Effector CD4-positive, alpha-beta T cell (primary cell): ENCODE results near the gene EXOC4.

Experiments
- DNase-seq: peaks from one replicate; pipeline ENCODE4 v3.0.0-alpha.2; 2020

The EXOC4 gene

DNA sequence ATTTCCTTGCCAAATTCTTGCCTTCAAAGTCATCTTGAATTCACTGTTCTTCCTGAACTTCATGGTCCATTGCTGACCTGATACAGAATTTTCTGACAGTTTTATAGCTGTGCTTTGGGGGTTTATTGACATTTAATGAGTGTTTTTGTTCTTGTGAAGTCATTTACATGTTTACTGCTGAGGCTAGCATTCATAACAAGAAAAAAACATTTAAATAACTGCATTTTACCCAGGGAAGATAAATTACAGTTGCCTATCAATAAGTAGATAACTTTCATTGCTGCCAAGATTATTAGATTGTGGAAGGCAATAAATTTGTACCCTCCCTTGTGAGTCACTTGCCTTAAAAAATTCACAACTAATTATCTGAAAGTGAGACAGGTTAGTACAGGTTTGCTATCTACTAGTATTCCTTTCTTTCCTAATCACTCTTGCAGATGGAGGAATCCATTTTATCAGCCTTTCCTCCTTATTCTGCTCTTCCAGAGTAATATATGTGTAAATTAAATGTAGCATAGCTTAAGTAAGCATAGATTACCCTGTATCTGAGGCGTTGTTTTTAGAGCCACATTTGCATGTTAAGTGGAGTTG lies 178.4 kb downstream of the EXOC4 start:
- no peak for DNase-seq

DNA sequence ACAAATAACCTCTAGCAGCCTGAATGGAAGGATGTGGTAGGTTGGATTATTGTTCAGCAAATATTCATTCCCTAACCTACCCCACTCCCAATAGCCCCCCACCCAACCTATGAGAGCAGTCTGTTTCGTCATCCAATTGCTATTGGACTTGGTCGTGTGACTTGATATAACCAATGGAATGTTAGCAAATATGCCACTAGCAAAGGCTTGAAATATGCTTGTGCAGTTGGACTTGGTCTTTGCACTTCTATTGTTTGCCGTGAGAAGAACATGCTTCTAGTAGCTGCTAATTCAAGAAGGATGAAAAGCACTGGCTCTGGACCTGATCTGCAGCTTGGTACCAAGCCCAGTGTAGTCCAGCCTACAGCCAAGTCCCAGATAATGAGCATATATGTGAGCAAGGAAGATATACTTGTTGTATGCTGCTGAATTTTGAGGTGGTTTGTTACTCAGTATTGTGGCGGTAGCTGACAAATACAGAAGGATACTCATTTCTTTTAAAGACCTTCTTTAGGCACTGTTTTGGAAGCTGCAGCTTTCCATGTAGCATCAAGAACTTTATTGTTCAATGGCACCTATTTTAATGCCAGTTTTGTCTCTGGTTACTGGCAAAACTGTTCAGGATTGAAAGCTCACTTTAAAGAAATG lies 180.4 kb downstream of the EXOC4 start:
- no peak for DNase-seq

DNA sequence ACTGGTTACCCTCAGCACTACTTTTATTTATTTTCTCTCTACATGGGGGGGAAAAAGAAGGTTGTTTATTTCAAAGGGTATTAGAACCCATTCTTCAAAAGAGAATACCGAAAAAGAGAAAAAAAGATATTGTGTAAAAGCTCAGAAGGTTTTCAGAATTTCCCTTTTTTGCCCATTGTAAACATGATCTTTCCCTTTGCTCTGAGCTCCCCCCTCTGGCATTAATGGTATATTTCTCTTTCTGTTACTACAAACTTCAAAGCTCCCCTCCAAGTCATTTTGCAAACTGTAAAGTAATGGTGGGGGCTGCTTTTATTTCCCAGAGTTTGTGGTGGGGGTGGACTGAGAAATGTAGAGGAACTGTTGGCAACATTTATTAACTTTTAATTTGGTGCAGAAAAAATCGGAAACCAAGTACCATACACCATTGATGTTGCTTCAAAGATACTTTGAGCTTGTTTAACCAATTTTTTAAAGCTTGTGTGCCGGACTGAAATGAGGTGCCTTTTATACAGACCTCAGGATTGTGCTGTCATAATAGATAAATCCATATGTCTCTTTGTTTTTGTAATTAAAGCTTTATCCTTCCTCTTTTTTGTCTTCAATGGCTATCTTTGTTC lies 181.5 kb downstream of the EXOC4 start:
- no peak for DNase-seq

DNA sequence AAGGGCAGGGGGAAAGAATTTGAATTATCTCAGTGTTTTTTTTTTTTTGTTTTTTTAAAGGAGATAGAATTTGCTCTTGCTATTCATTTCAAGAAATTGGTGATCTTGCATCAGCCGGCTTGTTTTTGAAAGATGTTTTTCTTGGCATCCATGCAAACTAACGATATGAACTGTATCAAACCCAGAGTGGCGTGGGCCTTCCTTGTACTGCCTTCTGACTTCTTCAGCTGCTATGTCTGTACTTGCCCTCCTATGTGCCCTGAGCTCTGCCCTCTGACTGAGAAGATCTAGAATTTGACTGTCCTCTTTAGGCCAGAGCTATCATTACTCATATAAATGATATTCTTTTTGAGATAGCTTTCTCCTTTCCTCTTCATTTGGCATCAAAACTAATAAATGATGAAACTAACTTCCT lies 183.1 kb downstream of the EXOC4 start:
- DNase-seq, result no peak

DNA sequence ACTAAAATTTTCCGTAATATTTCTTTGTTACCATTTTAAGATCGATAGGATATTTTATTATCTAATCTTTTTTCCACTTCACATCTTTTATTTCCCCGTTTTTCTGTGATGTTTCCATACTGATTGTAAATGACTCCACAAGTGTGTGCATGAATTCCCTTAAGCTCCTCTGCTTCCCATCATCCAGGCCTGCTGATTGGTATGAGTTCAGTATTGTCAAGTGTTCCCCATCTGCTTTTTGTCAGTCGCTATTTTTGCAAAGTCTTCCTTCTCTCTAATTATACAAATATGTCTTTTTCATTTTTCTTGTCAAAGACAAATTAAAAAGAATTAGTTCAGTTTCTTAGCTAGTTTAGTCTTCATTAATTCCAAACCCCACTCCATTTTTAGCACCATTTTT lies 184.7 kb downstream of the EXOC4 start:
- no peak for DNase-seq

DNA sequence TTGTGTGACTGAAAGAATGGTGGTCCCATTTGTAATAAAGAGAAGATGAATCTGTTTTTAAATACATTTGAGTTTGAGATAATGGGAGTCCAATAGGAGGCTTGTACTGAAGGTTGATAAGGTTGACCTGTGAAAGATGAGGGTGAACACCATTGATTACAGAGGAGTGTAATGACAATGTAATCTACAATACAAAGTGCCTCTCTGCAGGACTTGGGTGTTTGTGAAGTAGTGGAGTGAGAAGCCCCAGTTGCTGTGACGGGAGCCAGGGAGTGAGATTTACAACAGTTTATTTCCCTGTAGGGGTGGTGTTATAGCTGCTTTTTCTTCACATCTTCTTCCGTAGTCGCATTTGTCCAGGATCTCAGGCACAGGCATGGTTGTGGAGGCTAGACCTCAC lies 189.9 kb downstream of the EXOC4 start:
- DNase-seq, result no peak

DNA sequence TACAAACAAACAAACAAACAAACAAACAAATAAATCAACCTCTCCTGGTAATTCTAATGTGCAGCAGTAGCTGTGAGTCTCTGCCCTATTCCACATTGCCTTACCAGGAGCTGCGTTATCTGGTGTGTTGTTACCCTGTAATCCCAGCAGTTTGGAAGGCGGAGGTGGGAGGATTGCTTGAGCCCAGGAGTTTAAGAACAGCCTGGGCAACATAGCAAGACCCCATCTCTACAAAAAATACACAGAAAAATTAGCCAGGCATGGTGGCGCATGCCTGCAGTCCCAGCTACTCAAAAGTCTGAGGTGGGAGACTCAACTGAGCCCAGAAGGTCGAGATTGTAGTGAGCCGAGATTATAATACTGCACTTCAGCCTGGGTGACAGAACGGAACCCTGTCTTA lies 192.7 kb downstream of the EXOC4 start:
- DNase-seq, result no peak

DNA sequence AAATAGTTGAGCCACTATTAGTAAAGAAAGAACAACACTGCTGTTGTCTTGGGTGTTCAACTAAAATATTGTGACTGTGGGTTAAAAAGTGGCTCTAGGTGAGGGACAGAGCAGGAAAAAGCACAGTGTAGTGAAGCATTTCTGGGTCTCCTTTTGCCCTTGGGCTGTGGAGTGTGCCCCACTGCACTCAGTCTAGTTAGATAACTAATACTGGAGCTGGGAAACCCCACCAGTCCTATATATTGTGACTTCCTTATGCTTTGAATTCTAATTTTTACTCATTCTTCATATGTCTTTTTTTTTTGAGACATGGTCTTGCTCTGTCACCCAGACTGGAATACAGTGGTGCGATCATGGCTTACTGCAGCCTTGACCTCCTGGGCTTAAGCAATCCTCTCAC lies 195.1 kb downstream of the EXOC4 start:
- DNase-seq, result no peak

DNA sequence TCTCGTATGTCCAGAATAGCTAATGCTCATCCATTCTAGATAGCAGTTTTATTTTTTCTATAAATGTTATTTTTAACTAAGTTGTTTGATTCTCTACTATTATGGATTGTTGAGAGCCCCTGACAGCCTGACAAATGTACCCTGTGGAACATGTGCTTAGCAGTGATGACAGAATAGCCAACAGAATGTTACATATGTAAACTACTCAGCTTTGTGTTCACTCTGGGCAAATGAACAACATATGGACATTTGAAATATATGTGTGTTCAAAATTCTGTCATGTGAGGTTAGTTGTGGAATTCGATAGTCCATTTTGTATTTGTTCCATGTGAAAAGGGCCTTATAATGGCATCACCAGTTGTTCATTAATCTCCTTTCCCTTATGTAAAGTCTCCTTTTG lies 199.7 kb downstream of the EXOC4 start:
- no peak for DNase-seq

DNA sequence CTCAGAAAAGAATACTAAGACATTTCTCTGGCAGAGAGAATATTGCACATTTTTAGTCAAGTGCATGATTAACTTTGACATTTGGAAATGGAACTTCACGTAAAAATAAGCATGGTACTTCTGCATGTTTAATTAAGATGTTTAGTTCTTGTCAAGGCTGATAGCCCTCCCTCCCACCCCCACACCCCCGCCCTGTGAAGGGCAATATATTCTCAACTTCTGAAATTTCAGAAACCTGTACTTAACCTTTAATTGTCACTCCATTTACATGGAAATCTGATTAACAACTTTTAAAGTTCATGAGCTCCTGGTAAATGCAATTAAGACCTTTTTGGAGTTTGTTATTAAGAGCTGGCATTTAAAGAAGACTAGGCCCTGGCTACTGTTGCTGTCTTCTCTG lies 205.8 kb downstream of the EXOC4 start:
- DNase-seq, result no peak

DNA sequence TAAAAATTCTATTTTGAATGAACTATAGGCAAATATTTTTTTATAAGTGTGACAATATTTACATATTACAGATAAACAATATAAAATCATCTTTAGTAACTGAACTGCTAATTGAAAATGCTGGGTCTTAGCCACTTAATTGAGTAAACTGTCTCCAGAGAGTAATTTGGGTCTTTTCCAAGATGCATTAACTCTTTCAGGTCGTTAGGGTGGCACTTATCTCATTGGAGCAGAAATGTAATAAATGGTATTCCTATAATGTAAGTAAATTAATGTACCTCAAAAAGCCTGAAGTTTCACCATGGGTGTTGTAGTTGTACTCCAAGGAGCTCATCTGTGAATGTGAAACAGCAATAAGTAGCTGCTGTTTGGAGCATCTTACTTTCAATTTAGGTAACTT lies 208.5 kb downstream of the EXOC4 start:
- no peak for DNase-seq

DNA sequence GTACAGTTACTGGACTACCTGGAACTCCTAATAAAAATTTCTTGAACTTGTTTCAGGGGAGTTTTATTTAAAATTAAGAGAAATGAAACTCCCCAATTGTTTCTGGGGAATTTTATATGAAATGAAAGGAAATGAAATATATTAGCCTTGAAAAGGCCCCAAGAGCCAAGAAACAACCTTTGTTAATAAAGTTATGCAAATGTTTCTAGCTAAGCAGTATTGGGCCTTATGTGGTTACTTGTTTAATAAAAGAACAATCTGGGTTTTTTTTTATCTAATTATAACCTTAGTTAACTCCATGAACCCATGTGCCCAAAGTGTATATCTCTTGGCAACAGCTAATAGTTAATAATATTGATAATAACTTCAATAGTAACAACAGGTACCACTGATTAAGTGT lies 222.8 kb downstream of the EXOC4 start:
- DNase-seq, result no peak

DNA sequence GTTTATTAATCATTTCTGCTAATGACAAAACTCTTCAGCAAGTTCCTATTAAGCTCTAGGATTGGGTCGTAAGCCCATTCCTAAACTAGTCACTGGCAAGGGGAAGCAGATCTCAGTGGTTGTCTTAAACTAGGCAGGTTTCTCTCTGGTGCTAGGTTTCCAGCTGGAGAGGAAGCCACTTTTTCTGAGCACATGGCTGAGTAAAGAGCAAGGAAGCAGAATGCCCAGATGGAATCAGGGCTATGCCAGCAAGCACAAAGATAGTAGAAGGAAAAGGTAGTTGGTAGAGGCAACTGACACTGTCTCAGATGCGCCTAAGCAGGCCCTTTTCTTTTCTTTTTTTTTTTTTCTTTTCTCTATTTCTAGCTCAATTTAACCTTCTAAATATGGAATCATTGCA lies 224.9 kb downstream of the EXOC4 start:
- no peak for DNase-seq

DNA sequence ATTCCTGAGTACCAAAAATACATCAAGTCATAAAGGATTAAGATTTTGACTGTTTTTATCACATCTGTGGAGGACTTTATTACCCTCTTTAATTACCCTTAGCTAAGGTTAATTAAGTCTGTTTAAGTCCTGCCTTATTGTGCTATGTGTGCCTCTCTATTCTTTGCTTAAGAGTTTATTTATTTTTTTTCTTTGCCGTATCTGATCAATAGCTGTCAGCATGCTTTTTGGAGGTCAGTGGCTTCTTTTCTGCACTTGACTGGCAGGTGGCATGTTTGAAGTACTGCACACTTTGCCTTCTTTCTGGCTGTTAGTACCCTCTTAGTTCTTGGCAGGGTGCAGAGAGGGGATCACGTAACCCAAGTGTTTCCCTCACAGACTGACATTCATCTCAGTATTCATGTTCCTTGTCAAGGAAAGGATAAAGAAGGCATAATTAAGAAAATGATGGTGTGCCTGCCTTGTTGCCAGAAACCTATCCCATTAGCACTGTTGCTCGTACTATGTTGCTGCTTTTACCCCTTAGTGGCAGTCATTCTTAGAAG lies 225.8 kb downstream of the EXOC4 start:
- DNase-seq, result no peak

DNA sequence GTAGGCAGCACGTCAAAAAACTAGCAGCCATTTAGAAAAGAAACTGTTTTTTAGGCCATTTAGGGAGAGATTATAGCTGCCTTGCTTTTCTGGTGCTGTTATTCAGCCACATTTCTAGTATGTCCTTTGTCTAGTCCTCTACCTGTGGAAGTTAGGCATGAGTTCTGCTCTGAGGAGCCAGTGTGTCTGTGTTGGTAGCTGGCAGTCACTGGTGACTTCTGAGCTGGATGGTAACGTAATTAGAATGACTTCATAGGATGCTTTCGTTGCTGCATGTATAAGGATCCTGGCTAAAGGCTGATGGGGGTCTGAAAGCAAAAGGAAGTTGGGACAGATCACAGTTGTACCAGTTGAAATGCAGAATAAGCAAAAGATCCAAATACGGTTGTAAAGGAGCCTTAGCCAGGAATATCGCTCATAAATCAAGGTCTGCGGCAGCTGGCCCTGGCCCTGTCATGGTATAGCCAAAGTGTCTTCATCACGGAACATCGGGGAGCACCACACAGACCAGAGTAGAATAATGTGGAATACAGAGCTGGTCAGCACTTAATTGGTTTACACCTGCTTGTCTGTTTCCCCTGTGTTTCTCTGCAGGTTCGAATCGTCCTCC lies 226.7 kb downstream of the EXOC4 start:
- DNase-seq, result no peak

DNA sequence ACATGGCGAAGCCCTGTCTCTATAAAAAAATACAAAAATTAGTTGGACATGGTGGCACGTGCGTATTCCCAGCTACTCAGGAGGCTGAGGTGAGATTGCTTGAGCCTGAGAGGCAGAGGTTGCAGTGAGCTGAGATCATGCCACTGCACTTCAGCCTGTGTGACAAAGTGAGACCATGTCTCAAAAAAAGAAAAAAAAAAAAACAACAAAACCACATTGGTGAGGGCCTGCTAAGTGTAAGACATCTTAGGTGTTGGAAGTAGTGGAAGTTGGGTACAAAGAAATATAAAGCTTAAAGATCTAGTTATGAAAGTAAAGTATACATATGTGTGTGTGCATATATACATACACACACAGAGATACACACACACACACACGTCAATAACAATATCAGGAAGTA lies 228.0 kb downstream of the EXOC4 start:
- DNase-seq, result no peak

DNA sequence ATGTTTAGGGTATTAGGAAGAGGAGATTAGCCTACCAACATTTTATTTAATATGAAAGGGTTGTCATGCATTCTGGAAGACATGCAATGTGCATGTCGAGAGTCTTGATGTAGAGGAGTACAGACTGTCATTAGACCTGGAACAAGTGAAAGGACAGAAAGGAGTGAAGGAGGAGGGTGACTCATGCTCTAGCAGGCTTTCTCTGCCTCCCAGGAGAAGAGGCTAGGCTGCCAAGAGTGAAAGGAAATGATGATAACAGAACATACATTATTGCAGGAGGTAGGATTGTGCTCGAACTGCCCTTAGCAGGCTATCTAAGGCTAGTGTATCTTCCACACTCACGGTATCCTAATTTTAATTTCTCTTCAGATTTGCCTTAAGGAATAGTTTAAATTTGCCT lies 228.8 kb downstream of the EXOC4 start:
- DNase-seq, result no peak

DNA sequence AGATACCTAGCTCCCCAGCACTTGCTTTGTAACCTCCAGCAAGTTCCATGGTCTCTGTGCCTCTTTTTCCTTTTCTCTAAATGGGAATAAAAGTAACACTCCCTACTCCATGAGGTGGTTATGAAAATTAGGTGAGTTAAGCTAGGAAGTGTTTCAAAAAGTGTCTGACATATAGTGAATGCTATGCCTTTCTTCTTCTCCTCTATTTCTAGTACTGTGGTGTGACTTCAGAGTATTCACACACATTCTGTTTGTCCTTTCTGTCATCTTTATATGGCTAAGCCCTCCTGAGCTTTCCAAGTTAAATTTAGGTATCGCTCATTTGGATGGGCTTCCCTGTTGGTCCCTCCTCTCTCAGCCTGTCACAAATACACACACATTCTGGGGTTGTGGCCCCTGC lies 229.7 kb downstream of the EXOC4 start:
- DNase-seq, result no peak

DNA sequence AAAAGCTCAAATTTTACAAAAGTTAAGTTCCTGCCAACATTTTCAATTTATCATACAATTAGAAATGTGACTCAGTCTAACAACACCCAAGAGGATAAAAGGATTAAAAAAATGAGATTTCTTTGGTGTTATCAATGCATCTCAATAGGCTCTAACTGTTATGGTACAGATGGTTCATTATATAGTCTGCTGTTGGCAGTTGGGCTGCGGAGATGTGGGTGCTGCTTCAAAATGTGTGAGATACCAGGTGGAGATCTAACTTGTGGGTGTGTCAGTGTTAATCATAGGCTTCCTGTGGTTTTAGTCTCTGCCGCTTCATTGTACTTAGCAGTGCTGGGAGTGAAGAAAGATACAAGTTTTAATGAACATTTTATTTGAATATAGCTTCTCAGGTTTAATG lies 231.2 kb downstream of the EXOC4 start:
- peak; percentile 9 for DNase-seq

DNA sequence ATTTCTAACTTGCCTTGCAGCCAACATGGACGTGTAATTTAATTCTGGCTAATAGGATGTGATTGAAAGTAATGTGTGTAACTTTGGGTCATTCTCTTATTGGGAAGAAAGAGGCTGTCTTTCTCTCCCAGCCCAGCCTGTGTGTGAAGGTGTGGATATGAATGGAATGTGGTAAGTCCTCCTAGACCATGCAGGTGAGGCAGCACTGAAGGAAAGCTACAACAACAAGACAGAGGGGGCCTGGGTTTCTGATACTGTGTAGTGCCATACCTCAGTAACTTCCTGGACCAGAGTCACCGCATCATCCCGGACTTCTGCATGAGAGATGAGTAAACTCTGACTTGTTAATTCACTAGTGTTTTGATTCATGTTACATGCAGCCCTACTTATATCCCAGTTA lies 237.0 kb downstream of the EXOC4 start:
- DNase-seq, result no peak

DNA sequence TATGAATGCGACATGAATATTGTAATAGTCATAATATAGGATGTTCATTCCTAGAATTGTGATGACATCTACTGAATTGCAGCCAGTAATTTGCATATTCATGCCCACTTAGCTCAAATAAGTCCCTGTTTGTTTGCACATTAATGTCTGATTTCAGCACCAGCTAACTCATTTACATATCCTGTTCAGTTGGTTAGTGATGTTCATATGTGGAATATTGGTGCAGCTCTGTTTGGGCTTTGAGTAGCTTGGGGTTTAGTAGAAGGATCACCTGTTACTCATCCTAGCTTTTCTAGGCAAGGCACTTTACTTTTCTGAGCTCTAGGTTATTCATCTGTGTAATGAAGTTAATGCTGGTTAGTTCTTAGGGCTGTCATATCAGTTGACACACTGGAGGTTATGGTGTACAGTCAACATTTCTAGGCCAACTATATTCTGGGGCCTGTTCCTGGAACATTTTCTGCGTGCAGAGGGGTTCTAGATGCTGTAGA lies 238.4 kb downstream of the EXOC4 start:
- DNase-seq, result no peak

DNA sequence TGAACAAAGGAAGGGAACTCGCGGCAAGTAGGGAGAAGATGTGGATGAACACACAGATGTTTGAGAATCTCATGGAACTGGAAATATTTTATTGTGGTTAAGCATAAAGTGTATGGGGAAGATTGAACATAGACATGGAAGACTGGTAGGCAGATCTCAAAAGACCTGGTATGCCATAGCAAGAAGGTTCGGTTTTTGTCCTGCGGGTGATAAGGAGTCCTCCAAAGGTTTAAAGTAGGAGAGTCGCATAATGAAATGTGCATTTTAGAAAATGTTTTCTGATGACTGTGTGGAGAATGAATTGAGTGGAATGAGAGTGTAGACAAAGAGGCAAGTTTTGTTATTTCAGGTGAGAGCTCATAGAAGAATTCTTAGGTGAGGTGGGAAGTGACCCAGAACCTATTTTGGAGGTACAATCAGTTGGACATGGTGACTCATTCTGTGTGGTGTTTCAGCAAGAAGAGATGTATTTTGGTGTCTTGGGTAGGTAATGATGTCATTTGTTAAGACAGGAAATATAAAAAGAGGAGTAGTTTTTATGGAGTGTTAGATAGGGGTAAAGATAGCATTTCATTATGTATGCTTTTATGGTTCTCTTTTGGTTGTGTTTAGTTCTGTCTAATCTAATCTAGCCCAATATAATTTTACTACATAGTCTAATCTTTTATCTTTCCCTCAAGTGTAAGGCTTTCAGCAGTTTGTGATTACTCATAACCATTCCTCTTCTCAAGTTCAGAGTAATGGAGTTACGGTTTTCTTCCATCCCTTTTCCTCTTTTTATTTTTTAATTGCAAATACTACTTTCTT lies 239.2 kb downstream of the EXOC4 start:
- no peak for DNase-seq

DNA sequence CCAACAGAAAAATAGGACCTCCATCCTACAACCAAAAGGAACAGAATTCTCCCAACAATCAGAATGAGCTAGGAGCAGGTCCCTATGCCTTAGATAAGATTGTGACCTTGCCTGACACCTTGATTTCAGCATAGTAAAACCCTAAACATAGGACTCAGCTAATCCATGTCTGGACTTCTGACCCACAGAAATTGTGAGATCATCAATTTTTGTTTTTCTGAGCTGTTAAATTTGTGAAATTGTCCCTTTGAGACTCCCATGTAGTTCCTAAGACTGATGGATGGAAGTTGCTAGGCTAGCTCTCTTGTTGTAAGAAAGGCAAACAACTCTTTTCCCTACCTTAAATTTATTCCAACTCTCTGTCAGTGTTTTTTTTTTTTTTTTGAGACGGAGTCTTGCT lies 244.2 kb downstream of the EXOC4 start:
- DNase-seq, result no peak
